GM19238 (cell line): ENCODE data around the gene KRT1.

Source experiments
- DNase-seq: peaks from one replicate; pipeline ENCODE4 v3.0.0; 2011; ENCODE audit warnings: low spot score; ENCODE audit not compliant: insufficient read length

KRT1 gene

DNA sequence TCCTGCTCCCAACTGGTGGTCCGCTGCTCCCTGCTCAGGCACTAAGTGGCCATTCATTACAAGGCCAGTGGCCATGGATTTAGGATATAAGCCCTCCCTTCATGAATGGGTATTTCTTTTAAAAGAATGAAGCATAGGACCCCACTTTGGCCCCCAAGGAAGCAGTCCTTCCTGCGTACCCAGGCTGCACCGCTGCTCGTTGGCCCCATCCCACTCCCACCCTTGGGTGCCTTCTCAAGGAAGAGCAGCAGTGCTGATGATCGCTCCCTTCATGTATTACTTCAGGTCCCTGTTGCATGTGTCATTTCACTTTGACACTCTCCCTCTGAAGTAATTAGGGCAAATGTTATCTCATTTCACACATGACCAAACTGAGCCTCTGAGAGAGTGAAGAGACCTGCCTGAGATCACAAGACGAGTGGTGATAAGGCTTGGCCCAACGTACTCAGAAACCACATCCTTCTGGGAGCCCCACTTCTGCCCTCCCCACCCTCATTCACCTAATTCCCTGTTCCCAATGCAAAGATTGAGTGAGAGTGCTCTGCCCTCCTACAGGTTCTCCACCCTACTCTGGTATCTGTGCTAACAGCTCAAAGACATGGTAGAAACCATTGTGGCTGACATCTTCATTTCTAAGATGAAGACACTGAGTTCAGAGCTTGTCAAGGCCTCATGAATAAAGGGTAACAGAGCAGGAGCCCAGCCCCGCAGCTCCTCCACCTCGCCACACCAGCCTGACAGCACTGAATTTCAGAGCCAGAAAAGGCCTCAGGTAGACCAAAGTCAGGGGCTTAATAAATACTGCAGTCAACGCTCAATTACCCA, 17.9 kb downstream of the KRT1 start:
- DNase-seq = no peak

DNA sequence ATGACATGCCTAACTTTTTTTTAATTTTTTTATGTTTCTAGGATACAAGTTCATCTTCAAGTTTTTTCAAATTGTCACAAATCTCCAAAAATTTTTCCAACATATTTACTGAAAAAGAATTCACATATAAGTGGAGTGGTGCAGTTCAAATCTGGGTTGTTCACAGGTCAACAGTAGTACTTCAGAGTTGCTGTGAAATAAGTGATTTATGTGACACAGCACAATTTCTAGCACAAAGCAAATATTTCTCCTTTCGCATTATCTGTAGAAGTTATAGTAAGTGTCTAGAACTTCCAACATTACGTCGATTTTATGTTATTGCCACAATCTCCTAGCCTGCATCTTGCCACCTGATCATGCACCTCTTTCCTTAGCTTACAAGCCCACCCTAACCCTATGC, 18.5 kb downstream of the KRT1 start:
- no peak for DNase-seq

DNA sequence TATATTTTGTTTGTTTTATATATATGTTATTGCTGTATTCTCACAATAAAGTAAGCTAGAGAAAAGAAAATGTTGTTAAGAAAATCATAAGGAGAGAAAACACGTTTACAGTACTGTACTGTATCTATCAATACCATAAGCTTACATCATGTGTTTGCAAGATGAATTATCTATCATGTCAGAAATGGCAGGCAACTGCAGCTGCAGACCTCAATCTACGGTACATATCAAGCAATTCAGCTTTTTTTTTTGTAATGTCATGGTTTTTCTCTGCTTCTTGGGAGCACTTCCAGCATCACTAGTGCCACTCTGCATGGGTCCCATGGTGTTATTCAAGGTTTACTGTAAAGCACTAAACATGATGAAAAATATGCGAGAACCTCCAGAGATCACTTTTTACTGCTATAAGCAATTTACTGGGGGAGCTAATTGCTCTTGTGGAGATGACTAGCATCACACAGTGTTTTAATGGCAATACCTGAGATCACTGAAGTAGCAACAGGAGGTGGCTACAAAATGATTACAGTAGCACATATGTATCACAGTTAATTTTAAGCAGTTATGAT, 19.2 kb downstream of the KRT1 start:
- no peak for DNase-seq

DNA sequence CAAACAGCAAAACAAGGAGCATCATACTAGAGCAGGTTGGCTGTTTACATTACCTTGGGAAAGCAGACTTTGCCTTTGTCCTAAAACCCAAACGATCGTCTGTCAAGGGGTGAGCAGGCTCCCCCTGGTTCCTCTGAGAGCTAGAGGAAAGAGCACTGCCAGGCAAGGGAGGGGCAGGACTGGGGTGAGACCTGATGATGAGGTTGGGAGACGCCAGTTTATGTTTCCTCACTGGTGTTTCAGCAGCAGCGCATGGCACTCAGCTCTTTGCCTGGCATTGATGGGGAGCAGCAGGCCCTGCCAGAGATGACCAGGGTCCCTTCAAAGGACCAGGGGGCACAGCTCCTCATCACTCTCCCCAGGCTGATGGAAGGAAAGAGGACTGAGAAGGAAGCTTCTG, 20.3 kb downstream of the KRT1 start:
- DNase-seq = no peak

DNA sequence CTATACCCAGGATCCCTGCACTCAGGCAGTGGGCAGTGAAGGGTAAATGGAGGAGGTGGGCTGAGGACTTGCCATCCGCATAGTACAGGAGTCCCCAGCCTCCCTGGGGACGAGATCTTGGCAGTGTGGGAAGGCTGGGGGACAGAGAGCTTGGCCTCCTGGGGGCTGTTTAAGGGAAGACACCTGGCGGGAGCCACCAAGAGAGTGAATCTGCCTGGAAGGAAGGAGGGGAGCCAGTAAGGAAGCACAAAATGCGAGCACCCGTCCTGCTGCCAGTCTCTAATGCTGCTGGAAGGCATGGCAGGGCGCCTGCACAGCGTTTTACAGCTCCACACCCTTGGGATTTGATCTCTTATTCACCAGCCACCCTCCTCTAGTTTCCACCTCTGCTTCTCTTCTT, 20.8 kb downstream of the KRT1 start:
- no peak for DNase-seq

DNA sequence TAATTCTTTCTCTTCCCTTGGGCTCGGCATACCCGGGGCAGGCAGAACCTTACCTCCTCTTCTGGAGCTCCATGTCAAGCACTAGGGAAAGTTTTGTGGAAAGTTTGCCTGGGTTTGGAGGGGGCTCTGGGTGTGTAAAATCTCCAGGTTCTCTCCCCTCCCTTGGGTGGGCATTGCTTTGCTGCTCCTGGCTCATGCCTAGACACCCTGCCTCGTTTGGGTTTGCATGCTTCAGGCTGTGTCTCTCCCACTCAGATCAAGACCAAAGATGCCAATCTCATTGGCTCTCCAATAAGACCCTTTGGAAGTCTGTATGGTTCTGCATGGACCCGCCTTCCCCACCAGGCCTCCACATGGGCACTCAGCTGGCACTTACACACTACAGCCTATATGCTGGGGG, 22.0 kb downstream of the KRT1 start:
- DNase-seq = no peak

DNA sequence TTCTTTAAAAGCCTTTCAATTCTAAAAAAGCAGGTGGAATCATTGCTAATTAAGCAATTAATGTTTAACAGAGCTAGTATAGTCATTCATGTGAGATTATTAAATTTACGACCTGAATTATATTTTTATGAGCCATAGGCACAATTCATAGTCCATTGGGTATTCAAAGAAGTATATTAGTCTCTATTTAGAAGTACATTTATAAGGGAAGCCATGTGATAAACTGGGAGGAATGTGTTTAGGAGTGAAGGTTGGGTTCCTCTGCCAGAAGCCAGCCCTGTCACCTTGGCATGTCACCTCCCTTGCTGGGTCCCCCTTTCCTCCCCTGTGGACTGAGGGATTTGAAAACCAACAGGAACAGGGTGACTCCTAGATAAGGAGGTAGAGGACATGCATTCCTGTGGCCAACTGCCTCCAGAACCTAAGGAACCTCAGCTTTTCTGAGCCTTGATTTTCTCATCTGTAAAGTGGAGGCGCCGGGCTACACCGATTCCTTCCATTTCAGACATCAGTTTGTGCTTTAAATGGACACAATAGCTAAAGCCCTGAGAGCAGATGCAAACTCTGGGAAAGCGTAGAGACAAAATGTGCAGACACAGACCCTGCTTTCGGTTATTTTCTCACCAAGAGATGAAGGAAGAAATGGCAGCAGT, 22.8 kb downstream of the KRT1 start:
- no peak for DNase-seq

DNA sequence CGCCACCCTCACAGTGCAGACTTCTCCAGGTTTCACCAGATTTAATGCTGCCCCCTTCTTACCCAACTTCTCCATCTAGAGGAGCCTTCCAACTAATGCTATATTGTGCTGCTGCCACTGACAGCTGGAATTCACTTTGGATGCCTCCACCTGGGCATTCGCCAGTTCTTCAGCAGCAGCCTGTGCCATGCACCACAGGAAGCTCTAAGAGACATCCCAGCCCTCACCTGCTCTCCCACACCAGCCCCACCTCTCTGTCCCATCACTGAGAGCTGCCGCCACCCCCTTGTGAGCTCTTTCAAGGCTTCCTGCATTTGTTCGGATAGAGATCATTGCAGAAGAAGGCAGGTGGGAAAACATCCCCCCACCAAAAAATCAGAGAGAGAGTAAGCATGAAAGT, 23.6 kb downstream of the KRT1 start:
- no peak for DNase-seq

DNA sequence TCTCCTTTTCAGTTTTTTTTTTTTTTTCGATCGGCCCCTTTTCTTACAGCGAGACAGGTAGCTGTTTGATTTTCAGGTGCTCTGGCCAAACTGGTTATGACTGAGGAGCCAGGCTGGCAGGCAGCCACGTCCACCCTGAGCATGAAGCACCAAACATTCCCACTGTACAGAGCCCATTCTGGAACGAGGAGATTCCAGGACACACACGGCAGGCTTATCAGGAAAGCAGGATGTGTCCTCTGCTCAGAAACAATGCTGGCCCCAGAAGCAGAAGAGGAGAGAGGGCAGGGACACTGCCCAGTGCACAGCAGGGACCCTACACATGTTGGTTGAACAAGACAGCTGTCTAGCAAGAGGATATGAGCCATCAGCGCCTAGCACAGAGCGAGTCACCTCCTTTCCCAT, 24.5 kb downstream of the KRT1 start:
- no peak for DNase-seq

DNA sequence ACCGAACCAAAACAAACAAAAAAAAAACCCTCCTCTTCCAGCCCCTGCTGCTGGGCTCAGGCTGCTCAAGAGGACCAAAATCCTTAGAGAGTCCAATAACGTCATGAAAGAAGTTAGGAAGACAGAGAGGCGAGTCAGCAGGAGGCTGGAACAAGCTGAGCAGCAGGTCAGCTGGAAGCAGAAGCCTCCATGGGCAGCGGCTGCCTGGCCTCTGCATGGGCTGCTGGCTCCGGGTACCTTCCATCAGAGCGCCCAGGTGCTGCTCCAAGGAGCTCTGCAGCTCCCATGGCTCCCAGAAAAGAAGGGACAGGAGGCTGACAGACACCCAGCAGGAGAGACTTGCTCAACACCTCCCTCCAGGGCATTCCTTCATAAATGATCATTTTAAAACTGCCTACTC, 25.0 kb downstream of the KRT1 start:
- no peak for DNase-seq

DNA sequence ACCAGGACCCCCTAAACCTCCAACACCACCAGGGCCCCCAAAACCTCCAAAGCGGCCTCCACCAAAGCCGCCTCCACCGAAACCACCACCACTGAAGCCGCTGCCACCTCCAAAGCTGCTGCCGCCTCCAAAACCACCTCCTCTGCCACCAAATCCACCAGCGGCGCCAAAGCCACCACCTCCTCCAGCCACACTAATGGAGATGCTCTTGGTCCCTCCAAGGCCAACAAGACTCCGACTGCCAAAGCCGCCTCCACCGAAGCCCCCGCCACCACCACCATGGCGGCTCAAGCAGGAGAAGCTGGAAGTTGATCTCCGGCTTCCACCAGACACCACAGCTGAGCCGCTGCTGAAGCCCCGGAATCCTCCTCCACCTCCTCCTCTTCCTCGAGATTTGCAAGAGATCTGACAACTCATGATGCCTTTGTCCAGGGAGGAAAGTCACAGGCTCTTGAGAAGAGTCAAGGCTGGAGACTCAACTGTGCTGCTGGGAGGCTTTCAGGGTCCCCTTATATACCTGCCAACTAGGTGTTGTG, 28.4 kb downstream of the KRT1 start, which contains the start of gene KRT2:
KRT2 (minus strand) TSS at position 486 of the 536 bp plus-strand sequence; CDS start at position 417, 69 bp downstream.
- no peak for DNase-seq

DNA sequence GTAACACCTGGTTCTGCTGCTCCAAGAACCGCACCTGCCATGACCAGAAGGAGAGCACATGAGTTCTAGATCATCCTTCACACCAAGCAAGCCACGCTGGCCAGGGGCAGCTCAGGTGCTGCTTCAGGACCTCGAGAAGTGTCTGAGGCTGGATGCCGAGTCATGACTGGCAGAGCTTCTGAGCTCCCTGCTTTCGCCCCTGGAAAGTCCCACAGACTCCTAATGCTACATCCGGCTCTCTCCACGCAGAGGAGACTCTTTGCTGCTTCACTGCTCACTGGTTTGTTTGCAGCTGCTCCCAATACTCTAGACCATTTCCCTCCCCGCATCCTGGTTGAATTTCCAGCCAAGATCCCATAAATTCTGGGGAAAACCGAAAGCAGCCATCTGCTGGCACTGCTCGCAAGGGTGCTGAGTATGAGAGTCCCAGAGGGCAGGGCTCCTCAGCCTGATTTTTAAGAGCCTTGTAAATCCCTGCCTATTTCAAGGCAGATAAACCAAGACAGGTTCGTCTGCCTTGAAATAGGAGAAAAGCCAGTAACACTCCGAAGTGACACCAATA, 29.6 kb downstream of the KRT1 start:
- DNase-seq = no peak

DNA sequence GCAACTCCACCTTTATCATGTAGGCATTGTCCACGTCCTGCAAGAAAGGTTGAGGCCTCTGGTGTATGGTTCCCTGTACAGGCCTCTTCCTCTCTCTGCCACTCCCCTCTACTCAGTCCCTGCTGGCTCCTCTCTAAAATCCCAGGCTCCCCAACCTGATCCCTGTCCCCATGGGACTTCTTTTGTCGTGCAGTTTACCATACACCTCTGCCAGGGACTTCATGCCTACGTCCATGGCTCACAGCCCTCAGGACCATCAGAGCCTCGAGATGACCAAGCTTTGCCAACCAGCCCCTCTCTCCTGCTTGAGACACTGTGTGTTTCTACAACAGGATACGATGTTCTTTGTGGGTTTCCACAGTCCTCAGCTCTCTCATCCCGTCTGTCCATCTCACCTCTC, 31.1 kb downstream of the KRT1 start:
- DNase-seq = no peak

DNA sequence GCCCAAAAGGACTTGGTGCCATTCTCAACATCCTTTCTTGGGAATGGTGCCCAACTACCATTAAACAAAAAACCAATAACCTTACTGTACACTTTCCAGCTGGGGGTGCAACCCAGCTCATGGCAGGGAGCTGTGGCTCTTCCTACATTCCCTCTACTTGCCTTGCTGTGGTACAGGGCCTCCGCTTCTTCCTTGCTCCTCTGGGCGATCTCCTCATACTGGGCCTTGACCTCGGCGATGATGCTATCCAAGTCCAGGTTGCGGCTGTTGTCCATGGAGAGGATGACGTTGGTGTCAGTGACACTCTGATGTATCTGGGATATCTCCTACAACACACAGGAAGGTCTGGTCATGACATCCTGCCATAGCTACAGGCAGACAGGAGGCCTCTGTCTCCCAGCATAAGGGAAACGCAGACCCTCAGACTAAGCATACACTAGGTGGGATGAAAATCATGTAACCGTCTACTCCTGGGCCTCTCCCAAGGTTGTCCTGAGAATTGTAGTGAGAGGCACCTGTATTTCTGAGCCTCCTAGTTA, 32.1 kb downstream of the KRT1 start:
- no peak for DNase-seq

DNA sequence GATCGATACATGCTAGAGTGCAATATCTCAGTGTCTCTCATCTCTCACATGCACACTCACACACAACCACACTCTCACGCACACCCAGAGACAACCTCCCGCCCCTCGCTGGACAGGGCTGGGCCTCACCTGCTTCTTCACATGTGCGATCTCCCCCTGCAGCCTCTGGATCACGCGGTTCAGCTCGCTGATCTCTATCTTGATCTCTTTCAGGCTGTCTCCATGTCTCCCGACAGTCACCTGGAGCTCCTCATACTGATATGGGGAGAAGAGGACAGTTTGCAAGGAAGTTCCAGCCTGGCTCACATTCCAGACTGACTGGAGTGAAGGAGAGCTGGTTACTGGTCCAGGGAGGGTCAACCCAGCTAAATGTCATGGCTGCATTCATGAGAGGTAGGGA, 32.6 kb downstream of the KRT1 start:
- no peak for DNase-seq

DNA sequence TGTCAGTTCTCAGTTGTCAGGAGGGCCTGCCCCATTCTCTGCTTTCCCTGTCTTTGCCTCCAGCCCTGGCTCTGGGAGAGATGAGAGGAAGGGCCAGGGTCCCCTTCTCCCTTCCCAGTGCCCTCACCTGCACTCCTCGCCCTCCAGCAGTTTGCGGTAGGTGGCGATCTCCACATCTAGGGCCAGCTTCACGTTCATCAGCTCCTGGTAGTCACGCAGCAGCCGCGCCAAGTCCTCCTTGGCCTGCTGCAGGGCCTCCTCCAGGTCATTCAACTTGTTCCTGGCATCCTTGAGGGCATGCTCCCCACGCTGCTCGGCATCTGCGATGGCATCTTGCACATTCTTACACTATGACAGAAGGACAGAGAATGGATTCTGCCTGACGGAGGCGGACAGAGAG, 33.6 kb downstream of the KRT1 start:
- no peak for DNase-seq

DNA sequence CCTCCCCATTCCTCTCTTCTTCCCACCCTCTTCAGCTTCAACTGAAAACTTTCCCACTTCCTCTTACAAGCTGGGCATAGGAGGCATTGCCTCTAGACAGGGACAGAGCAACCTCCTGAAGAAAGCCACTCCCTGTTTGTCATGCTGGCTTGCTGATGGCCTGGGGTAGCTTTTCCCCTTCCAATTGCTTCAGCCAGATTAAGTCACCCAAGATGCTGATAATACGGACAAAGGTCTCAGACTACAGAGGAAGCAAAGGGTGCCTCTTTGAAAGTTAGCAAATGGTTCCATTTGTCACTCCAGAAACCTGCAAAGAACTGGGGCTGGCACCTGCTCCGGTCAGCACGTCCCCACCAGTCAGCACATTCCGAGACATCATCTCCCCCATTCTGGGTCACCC, 34.2 kb downstream of the KRT1 start:
- no peak for DNase-seq

DNA sequence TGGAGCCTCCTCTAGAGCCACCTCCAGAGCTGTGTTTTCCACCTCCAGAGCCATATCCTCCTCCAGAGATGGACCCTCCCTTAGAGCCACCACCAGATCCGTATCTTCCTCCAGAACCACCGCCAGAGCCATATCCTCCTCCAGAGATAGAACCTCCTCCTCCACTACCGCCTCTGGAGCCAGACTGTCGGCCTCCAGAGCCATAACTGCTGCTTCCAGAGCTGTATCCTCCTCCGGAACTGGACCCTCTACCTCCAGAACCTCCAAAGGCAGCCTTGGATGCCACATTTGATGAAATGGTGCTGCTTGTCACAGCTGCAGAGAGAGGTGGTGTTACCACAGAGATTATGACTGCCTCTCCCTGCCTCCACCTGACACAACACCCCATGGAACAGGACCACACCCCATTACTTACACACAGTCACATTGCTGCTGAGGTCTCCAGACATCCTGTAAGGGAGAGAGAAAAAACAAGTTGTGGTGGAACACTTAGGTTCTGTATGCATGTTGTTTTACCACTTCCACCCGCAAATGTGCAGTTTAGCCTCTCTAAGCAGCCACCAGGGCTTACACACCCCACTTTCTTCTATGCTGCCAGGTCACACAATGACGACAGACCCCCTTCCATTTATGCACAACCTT, 35.0 kb downstream of the KRT1 start:
- DNase-seq = no peak

DNA sequence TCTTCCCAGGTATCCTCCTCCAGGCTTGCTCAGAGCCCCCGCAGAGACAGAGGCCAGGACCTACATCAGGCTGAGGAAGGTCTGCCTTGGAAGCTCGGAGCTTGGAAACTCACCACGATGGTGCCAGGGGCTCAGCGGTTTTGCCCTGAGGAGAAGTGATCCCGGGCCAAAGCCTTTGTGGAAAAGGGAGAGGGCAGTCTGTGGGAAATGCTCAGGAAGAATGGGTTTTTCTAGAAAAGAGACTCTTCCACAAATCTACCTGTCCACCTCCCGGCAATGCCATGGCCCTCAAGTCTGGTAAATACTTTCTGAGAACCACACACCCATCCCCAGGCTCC, 36.2 kb downstream of the KRT1 start:
- no peak for DNase-seq

DNA sequence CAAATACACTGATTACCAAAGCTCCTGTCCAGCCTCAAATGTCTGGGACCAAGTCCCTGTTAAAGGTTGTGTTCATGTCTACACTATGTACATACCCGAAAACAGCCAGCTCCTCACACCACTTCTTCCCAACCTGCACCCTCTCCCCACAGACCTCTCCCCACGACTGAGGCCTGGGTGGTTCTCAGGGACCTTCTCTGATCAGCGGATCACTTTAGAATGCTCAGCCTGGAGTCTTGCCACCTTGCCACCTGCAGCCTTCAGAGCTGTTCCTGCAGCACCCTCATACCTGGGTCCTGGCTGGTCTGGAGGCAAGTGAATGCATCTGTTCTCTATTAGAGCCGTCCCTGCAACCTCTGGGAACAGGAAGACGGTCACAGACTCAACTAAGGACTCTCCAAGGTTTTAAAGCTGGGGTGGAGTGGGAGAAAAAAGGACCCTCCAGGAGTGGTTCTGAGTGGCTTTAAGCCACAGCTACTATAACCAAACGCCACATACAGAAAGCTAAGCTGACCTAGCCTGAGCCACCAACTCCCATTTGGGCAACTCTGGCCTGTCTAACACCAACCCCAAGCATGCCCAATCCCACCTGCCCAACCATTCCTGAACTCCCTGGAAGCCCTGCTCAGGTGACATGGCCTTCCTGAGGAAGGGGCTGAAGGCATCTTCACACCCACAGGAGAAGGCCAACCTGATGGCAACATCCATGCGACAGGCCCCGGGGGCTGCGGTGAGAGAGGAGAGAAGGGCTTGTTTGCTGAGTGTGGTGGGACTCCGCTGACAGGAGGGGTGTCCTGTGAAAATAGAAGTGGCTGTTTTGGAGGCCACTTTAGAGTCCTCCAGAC, 36.8 kb downstream of the KRT1 start:
- DNase-seq = no peak

DNA sequence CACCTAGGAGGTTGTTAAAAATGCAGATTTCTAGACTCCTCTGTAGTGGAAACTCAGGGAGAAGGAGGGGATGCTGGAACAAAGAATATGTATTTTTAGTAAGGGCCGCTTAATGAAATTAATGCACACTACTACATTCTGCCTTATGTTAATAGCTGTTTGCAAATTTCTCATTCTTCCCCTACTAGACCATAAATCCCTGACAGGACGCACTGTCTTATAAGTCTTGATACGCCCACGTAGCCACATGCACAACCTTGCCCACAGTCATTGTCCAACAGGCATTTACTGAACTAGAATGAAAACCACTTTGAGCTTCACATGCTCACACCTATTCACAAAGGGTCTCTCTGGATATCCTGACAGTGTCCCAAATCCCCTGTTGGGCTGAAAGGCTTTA, 38.7 kb downstream of the KRT1 start:
- no peak for DNase-seq
